Measurements from ENCODE around the gene RIPPLY1.

GRCh38 chrX:106948641-106949040 lies 45.5 kb upstream of the RIPPLY1 start:
- TF ChIP-seq POLR2AphosphoS5 (IDR thresholded peaks at IDR 0.05) (no peak), CTCF (IDR thresholded peaks at IDR 0.05) (no peak), POLR2A (IDR thresholded peaks at IDR 0.05) (no peak)
